Naive thymus-derived CD4-positive, alpha-beta T cell (primary cell): Measurements from ENCODE around the gene NAALADL2. TPM values are rescaled to one million over a fixed set of nuclear protein-coding genes. Genes with fewer than 3 reads are reported as not detected.

ENCODE experiments used
- ATAC-seq: fragments of 150-1000 bp; cut with Tn5 transposase; 2 replicates; pipeline ENCODE4 v1.10.0; 2021; ENCODE audit warnings: mild to moderate bottlenecking, moderate library complexity
- CTCF ChIA-PET: fragments of 350-600 bp; sonication (Branson Sonifier 250); formaldehyde crosslinking; loops from one replicate; lab custom pipeline; 2021; ENCODE audit warnings: antibody characterized with exemption; lab: Charles Lee
- POLR2A ChIA-PET: fragments of 350-600 bp; sonication (Branson Sonifier 250); formaldehyde crosslinking; loops from one replicate; lab custom pipeline; 2021; ENCODE audit warnings: antibody characterized with exemption, inconsistent platforms; lab: Charles Lee
- DNase-seq, 9 donors: peaks; one replicate each; pipeline versions ENCODE4 v3.0.0 to v3.0.0-alpha.2; 2020 to 2022; ENCODE audit warnings: mixed read lengths in 1 of 9
- H3K27ac ChIP-seq: one replicate; pipeline ENCODE4 v1.7.0; 2013; ENCODE audit warnings: mild to moderate bottlenecking, low read depth, low read length, moderate library complexity
- H3K27me3 ChIP-seq, 2 donors: one replicate each; pipeline ENCODE4 v1.7.0; 2013; ENCODE audit warnings: low read length in 2 of 2, mild to moderate bottlenecking in 2 of 2, moderate library complexity in 2 of 2; ENCODE audit not compliant: control insufficient read depth in 2 of 2, insufficient read depth in 2 of 2
- H3K36me3 ChIP-seq, 3 experiments: 1 replicate in 2 of 3; 2 replicates in 1 of 3; pipeline ENCODE4 v1.7.0; 2013; ENCODE audit warnings: low read length in 3 of 3, mild to moderate bottlenecking in 3 of 3, moderate library complexity in 1 of 3; ENCODE audit not compliant: insufficient read depth in 3 of 3, control insufficient read depth in 2 of 3
- H3K4me1 ChIP-seq, 2 donors: one replicate each; pipeline ENCODE4 v1.7.0; 2013; ENCODE audit warnings: low read length in 2 of 2, mild to moderate bottlenecking in 2 of 2, moderate library complexity in 1 of 2; ENCODE audit not compliant: control insufficient read depth in 2 of 2, insufficient read depth in 2 of 2
- H3K4me3 ChIP-seq: 2 replicates; pipeline ENCODE4 v1.7.0; 2013; ENCODE audit warnings: mild to moderate bottlenecking, low read length
- H3K9me3 ChIP-seq, 3 experiments: 1 replicate in 2 of 3; 2 replicates in 1 of 3; pipeline ENCODE4 v1.7.0; 2013; ENCODE audit warnings: low read length in 3 of 3; ENCODE audit not compliant: control insufficient read depth in 2 of 3
- H3K27ac Mint-ChIP-seq, 9 donors: one replicate each; pipeline ENCODE4 v1.8.0; 2020 to 2022; ENCODE audit warnings: mixed read lengths in 9 of 9, mild to moderate bottlenecking in 8 of 9, moderate library complexity in 5 of 9, inconsistent platforms in 2 of 9
- H3K27me3 Mint-ChIP-seq, 5 donors: one replicate each; pipeline ENCODE4 v1.8.0; 2021 to 2022; ENCODE audit warnings: mixed read lengths in 5 of 5, mild to moderate bottlenecking in 1 of 5
- H3K36me3 Mint-ChIP-seq, 5 donors: one replicate each; pipeline ENCODE4 v1.8.0; 2020 to 2022; ENCODE audit warnings: mixed read lengths in 5 of 5, mild to moderate bottlenecking in 3 of 5, inconsistent platforms in 1 of 5
- H3K4me1 Mint-ChIP-seq, 7 donors: one replicate each; pipeline ENCODE4 v1.8.0; 2020 to 2022; ENCODE audit warnings: mixed read lengths in 7 of 7, mild to moderate bottlenecking in 3 of 7, inconsistent platforms in 1 of 7
- H3K4me3 Mint-ChIP-seq, 10 donors: one replicate each; pipeline ENCODE4 v1.8.0; 2020 to 2022; ENCODE audit warnings: mild to moderate bottlenecking in 10 of 10, mixed read lengths in 10 of 10, moderate library complexity in 6 of 10, inconsistent platforms in 2 of 10
- H3K9me3 Mint-ChIP-seq, 11 donors: one replicate each; pipeline ENCODE4 v1.8.0; 2020 to 2022; ENCODE audit warnings: mixed read lengths in 11 of 11, mild to moderate bottlenecking in 4 of 11, inconsistent platforms in 1 of 11, moderate library complexity in 1 of 11
- intact Hi-C, 2 donors: fragments of 100-400 bp; cut with micrococcal nuclease; formaldehyde crosslinking; loops; one replicate each; pipeline ENCODE4 v1.15.1; 2023
- polyA plus RNA-seq, 2 donors: library from polyadenylated mRNA; unstranded; fragments of 300-500 nt; fragmentation: Illumina TruSeq; gene quantifications; one replicate each; pipeline ENCODE4 v1.2.3, GENCODE V29; 2021
- total RNA-seq, 6 experiments: library from RNA in 5 of 6; stranded (reverse) in 5 of 6; gene quantifications; 1 replicate in 5 of 6; 2 replicates in 1 of 6; pipeline ENCODE4 v1.2.3 and lab custom pipeline; 2021 to 2026

NAALADL2 gene
- total and polyA plus RNA-seq, 7 experiments from 2014 or later = 0.76 to 1.4 TPM; not detected in 5

GRCh38 chr3:175410251-175410650 lies 551.1 kb downstream of the NAALADL2 start:
- POLR2A ChIA-PET = no interaction called here
- DNase-seq = no peak

DNA sequence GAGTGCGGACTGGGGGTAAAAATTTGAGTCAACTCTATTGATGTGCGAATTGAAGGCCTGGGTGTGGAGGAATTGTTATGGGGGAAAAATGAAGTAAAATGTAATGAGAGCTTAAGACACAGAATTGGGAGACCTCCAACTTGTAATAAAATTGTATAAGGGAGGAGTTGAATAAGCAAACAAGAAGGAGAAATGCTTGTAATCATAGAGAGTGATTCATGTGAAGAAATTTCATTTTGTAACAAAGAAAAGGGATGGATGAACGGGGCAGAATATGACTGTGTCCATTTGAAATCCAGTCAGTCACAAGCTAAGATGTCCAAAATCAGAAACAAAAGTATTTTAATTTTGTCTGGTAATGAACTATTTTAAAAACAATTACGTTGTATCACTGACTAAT lies 552.3 kb downstream of the NAALADL2 start:
- H3K9me3 ChIP-seq = no peaks in the 10 kb centered on the region
- no peaks in the 10 kb centered on the region for H3K27me3 Mint-ChIP-seq
- no peaks in the 10 kb centered on the region for H3K36me3 ChIP-seq
- DNase-seq = no peak
- POLR2A ChIA-PET = no interaction called here
- no peak overlapping the region for H3K4me3 Mint-ChIP-seq
- no peak overlapping the region for H3K4me3 ChIP-seq
- H3K36me3 Mint-ChIP-seq = no peaks in the 10 kb centered on the region
- no peak overlapping the region for H3K27ac Mint-ChIP-seq
- CTCF ChIA-PET = no interaction called here
- no peak overlapping the region for H3K27ac ChIP-seq
- H3K27me3 ChIP-seq = no peaks in the 10 kb centered on the region
- ATAC-seq = no peak
- H3K9me3 Mint-ChIP-seq = peaks cover 0 to 10% (median 4%) of the 10 kb centered on the region in 11 donors
- H3K4me1 Mint-ChIP-seq = no peaks in the 10 kb centered on the region
- no peaks in the 10 kb centered on the region for H3K4me1 ChIP-seq
- intact Hi-C loops = no loop called here

More at GRCh38 chr3:175410251-175410650, 551.1 kb downstream of the NAALADL2 start:
- no peaks in the 10 kb centered on the region for H3K36me3 Mint-ChIP-seq
- Histone ChIP-seq H3K9me3 (no peaks in the 10 kb centered on the region), H3K27me3 (no peaks in the 10 kb centered on the region), H3K36me3 (no peaks in the 10 kb centered on the region), H3K27ac (no peak overlapping the region), H3K4me3 (no peak overlapping the region), H3K4me1 (no peaks in the 10 kb centered on the region)
- H3K9me3 Mint-ChIP-seq = peaks cover 0 to 10% (median 4%) of the 10 kb centered on the region in 11 donors
- no peak overlapping the region for H3K4me3 Mint-ChIP-seq
- CTCF ChIA-PET = no interaction called here
- no peak overlapping the region for H3K27ac Mint-ChIP-seq
- intact Hi-C loops = no loop called here
- H3K4me1 Mint-ChIP-seq = no peaks in the 10 kb centered on the region
- no peaks in the 10 kb centered on the region for H3K27me3 Mint-ChIP-seq
- no peak for ATAC-seq

DNA sequence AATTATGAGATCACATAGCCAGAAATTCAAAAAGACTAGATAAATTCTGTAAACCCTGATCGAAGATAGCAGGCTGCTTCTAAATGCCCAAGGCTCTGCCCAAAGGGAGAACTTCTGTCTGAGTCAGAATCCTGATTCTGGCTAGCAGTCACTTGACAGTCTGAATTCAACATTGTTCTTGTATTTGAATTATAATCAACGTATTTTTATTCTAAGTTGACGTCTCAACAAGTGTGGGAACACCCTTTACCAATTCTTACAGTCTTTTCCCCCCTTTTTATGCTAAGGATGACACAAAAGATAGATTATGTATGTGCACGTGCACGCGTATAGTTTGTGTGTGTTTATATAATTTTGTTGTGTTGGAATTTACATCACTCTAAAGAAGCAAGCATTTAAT lies 552.8 kb downstream of the NAALADL2 start:
- no peak overlapping the region for H3K27ac Mint-ChIP-seq
- no peak for DNase-seq
- H3K4me3 Mint-ChIP-seq = no peak overlapping the region
- H3K9me3 Mint-ChIP-seq = peaks cover 0 to 10% (median 4%) of the 10 kb centered on the region in 11 donors
- no peaks in the 10 kb centered on the region for H3K27me3 Mint-ChIP-seq
- ATAC-seq = no peak
- Histone ChIP-seq H3K27me3 (no peaks in the 10 kb centered on the region), H3K36me3 (no peaks in the 10 kb centered on the region), H3K4me1 (no peaks in the 10 kb centered on the region), H3K9me3 (no peaks in the 10 kb centered on the region), H3K27ac (no peak overlapping the region), H3K4me3 (no peak overlapping the region)
- POLR2A ChIA-PET = no interaction called here
- CTCF ChIA-PET = no interaction called here
- intact Hi-C loops = no loop called here
- no peaks in the 10 kb centered on the region for H3K36me3 Mint-ChIP-seq
- no peaks in the 10 kb centered on the region for H3K4me1 Mint-ChIP-seq

DNA sequence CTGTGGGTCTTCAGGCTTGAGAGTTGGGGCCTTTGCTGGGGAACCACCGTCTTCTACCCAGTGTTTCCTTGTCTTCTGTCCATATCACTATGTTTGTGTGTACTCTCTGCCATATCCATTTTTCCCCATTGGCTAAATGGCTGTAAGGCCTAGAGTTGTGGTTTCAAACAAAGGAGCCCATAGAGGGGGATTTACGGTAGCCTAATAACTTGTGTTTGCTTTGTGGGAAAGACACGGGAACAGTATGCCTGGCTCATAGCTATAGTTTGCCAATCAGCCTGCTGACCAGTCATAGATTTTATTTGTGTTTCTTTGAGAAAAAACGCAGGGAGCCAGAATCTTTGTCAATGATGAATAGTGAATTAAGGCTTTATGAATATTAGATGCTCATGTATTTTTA lies 554.8 kb downstream of the NAALADL2 start:
- no peak overlapping the region for H3K4me3 ChIP-seq
- no peak for DNase-seq
- no peaks in the 10 kb centered on the region for H3K4me1 ChIP-seq
- no peaks in the 10 kb centered on the region for H3K27me3 ChIP-seq
- no peak overlapping the region for H3K27ac ChIP-seq
- Mint-ChIP-seq H3K27ac (no peak overlapping the region), H3K9me3 (peaks cover 0 to 16% (median 6%) of the 10 kb centered on the region in 11 donors), H3K4me1 (no peaks in the 10 kb centered on the region), H3K36me3 (no peaks in the 10 kb centered on the region), H3K27me3 (no peaks in the 10 kb centered on the region), H3K4me3 (no peak overlapping the region)
- intact Hi-C loops = no loop called here
- POLR2A ChIA-PET = no interaction called here
- no peaks in the 10 kb centered on the region for H3K36me3 ChIP-seq
- CTCF ChIA-PET = no interaction called here
- H3K9me3 ChIP-seq = no peaks in the 10 kb centered on the region
- ATAC-seq = no peak

DNA sequence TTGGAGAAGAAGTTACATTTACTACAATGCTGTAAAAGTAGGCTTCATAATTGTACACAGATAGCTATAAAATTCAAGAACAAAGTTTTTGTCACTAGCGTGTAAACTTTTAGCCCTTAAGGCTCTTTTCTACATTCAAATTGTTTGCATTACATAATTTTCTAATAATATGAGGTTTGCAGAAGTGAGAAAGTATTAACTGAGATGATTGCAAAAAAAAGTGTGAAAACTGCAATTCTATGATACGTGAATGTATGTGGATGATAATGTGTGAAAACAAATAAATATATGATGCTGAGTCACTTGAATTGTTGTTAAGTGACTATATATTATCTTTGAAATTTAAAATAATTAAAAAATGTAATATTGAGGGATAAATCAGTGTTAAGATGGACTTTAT lies 557.5 kb downstream of the NAALADL2 start:
- Histone ChIP-seq H3K27ac (no peak overlapping the region), H3K36me3 (no peaks in the 10 kb centered on the region), H3K27me3 (no peaks in the 10 kb centered on the region), H3K9me3 (no peaks in the 10 kb centered on the region), H3K4me1 (no peaks in the 10 kb centered on the region), H3K4me3 (no peak overlapping the region)
- H3K27me3 Mint-ChIP-seq = no peaks in the 10 kb centered on the region
- peaks cover 0 to 6% (median 0%) of the 10 kb centered on the region in 11 donors for H3K9me3 Mint-ChIP-seq
- no peak overlapping the region for H3K4me3 Mint-ChIP-seq
- DNase-seq (no peak), ATAC-seq (no peak)
- intact Hi-C loops = no loop called here
- no peak overlapping the region for H3K27ac Mint-ChIP-seq
- POLR2A ChIA-PET = no interaction called here
- CTCF ChIA-PET = no interaction called here
- no peaks in the 10 kb centered on the region for H3K4me1 Mint-ChIP-seq
- no peaks in the 10 kb centered on the region for H3K36me3 Mint-ChIP-seq

GRCh38 chr3:175417426-175417825 lies 558.3 kb downstream of the NAALADL2 start:
- POLR2A ChIA-PET = no interaction called here
- peaks cover 0 to 5% (median 0%) of the 10 kb centered on the region in 11 donors for H3K9me3 Mint-ChIP-seq
- Histone ChIP-seq H3K4me1 (no peaks in the 10 kb centered on the region), H3K27me3 (no peaks in the 10 kb centered on the region), H3K4me3 (no peak overlapping the region), H3K36me3 (no peaks in the 10 kb centered on the region), H3K9me3 (no peaks in the 10 kb centered on the region), H3K27ac (no peak overlapping the region)
- intact Hi-C loops = no loop called here
- H3K27ac Mint-ChIP-seq = no peak overlapping the region
- no peak for DNase-seq
- H3K4me1 Mint-ChIP-seq = no peaks in the 10 kb centered on the region
- H3K4me3 Mint-ChIP-seq = no peak overlapping the region
- H3K36me3 Mint-ChIP-seq = no peaks in the 10 kb centered on the region
- CTCF ChIA-PET = no interaction called here
- ATAC-seq = no peak
- H3K27me3 Mint-ChIP-seq = no peaks in the 10 kb centered on the region

GRCh38 chr3:175421902-175422301 lies 562.8 kb downstream of the NAALADL2 start:
- no peak for ATAC-seq
- CTCF ChIA-PET = no interaction called here
- Mint-ChIP-seq H3K9me3 (peaks cover 0 to 7% (median 0%) of the 10 kb centered on the region in 11 donors), H3K27ac (no peak overlapping the region), H3K4me1 (no peaks in the 10 kb centered on the region), H3K27me3 (no peaks in the 10 kb centered on the region), H3K4me3 (no peak overlapping the region), H3K36me3 (no peaks in the 10 kb centered on the region)
- no peaks in the 10 kb centered on the region for H3K27me3 ChIP-seq
- intact Hi-C loops = no loop called here
- DNase-seq = no peak
- H3K4me3 ChIP-seq = no peak overlapping the region
- POLR2A ChIA-PET = no interaction called here
- H3K4me1 ChIP-seq = no peaks in the 10 kb centered on the region
- H3K36me3 ChIP-seq = no peaks in the 10 kb centered on the region
- no peak overlapping the region for H3K27ac ChIP-seq
- H3K9me3 ChIP-seq = no peaks in the 10 kb centered on the region
